ENCODE results near the gene GCN1. TPM values are rescaled to one million over a fixed set of nuclear protein-coding genes. Genes with fewer than 3 reads are reported as not detected.

GCN1 gene
- total and polyA plus RNA-seq, 2 of the 8 experiments (the other 6 are each of a cell fraction or from before 2014, with no cell fraction given), result 61.4 to 133 TPM

- ChIA-PET POLR2A (ENCODE audit: partially characterized antibody) (no interaction called here), CTCF (ENCODE audit: partially characterized antibody) (interaction anchor here (1.2 to 1.5 kb wide), 2 partner anchors 13 to 26 kb away, joined by 3 to 6 read pairs; no protein-coding TSS in a partner anchor)
- Histone ChIP-seq H2AK5ac (ENCODE audit: low read depth, low read length) (no peak overlapping the region), H3K23me2 (ENCODE audit: low read depth, low read length) (no peaks in the 10 kb centered on the region), H4K5ac (ENCODE audit: insufficient read length, low read depth, low read length) (no peak overlapping the region), H3K36me3 (ENCODE audit: control insufficient read depth in 2 of 4, insufficient read depth in 4 of 4, low read length in 3 of 4) (no peaks in the 10 kb centered on the region), H2BK15ac (ENCODE audit: low read length) (no peak overlapping the region), H3K14ac (ENCODE audit: insufficient read length) (no peak overlapping the region), H3K4me1 (replicated peaks in 1 of 4; ENCODE audit: control insufficient read depth in 3 of 4, insufficient read depth in 4 of 4, low read length in 3 of 4) (no peaks in the 10 kb centered on the region), H3K27ac (ENCODE audit: low read depth, low read length) (no peak overlapping the region), H2AFZ (ENCODE audit: low read length) (no peak overlapping the region), H3K79me1 (ENCODE audit: low read depth, low read length) (no peaks in the 10 kb centered on the region), H3K9ac (replicated peaks in 1 of 4; ENCODE audit: extremely low read depth in 1 of 4, low read depth in 3 of 4, low read length in 3 of 4) (no peak overlapping the region), H3K9me3 (ENCODE audit: insufficient read depth in 2 of 2, low read depth in 1 of 2, low read length in 1 of 2) (no peaks in the 10 kb centered on the region), H3K23ac (ENCODE audit: insufficient read length) (no peak overlapping the region), H3K4me3 (ENCODE audit: extremely low read depth in 1 of 4, insufficient read depth in 2 of 4, low read depth in 3 of 4, low read length in 4 of 4) (no peak overlapping the region), H3K27me3 (replicated peaks in 1 of 4; ENCODE audit: control insufficient read depth in 3 of 4, extremely low read depth in 1 of 4, insufficient read depth in 3 of 4, low read length in 3 of 4) (no peaks in the 10 kb centered on the region), H2BK20ac (ENCODE audit: low read length) (no peak overlapping the region), H3K18ac (ENCODE audit: extremely low read depth, low read length) (no peak overlapping the region), H2BK12ac (ENCODE audit: low read depth, low read length) (no peak overlapping the region), H3K79me2 (ENCODE audit: control insufficient read depth in 1 of 2, insufficient read depth in 2 of 2, low read length in 2 of 2) (no peaks in the 10 kb centered on the region), H2BK120ac (replicated peaks; ENCODE audit: low read depth, low read length) (no peak overlapping the region), H2BK5ac (ENCODE audit: low read depth, low read length) (no peak overlapping the region), H4K8ac (ENCODE audit: extremely low read depth, insufficient read depth, low read length) (no peak overlapping the region), H4K91ac (replicated peaks; ENCODE audit: insufficient read length, low read length) (no peak overlapping the region), H3K4me2 (ENCODE audit: insufficient read depth in 1 of 2, low read depth in 2 of 2, low read length in 2 of 2) (no peak overlapping the region), H4K20me1 (replicated peaks in 1 of 2; ENCODE audit: control insufficient read depth in 1 of 2, insufficient read depth in 2 of 2, low read length in 2 of 2) (peaks cover 0 to 2% of the 10 kb centered on the region in 2 experiments), H3K4ac (replicated peaks; ENCODE audit: insufficient read length, low read depth, low read length) (no peak overlapping the region), H3K56ac (replicated peaks; ENCODE audit: insufficient read length, low read depth, low read length) (no peak overlapping the region)
- FAIRE-seq, result no peak
- WGBS, 2 experiments (ENCODE audit: extremely low coverage in 1 of 2, insufficient coverage in 1 of 2, insufficient read length in 1 of 2, insufficient replicate concordance in 2 of 2, low coverage in 1 of 2, low lambda C conversion rate in 2 of 2, missing lambda C conversion rate in 1 of 2), result 96% methylated on average over 6 of the region's 6 CpGs; no CpG with 5 or more reads in 1 of the 2 experiments
- no peak for DNase-seq (ENCODE audit: low read depth in 1 of 2, low spot score in 2 of 2)
- TF ChIP-seq KDM1A (IDR thresholded peaks at IDR 0.05; ENCODE audit: borderline replicate concordance, low read length) (no peak), SAP30 (IDR thresholded peaks at IDR 0.05; ENCODE audit: insufficient read depth, insufficient replicate concordance, low read length) (no peak), POU5F1 (IDR thresholded peaks at IDR 0.05; ENCODE audit: low read depth, low read length) (no peak), SRF (IDR thresholded peaks at IDR 0.05; ENCODE audit: low read depth, low read length) (no peak), USF2 (IDR thresholded peaks at IDR 0.05; ENCODE audit: low read length) (no peak)
Measured at GRCh38 chr12:120077260-120077659, 117.3 kb downstream of the GCN1 start.

Measured in H1 (cell line).